ELF-1 (cell line): ENCODE data around the gene GSN.

Experiments
- DNase-seq: peaks from one replicate; pipeline ENCODE4 v3.0.0-alpha.2; 2016; ENCODE audit warnings: low read depth, low spot score

The GSN gene

DNA sequence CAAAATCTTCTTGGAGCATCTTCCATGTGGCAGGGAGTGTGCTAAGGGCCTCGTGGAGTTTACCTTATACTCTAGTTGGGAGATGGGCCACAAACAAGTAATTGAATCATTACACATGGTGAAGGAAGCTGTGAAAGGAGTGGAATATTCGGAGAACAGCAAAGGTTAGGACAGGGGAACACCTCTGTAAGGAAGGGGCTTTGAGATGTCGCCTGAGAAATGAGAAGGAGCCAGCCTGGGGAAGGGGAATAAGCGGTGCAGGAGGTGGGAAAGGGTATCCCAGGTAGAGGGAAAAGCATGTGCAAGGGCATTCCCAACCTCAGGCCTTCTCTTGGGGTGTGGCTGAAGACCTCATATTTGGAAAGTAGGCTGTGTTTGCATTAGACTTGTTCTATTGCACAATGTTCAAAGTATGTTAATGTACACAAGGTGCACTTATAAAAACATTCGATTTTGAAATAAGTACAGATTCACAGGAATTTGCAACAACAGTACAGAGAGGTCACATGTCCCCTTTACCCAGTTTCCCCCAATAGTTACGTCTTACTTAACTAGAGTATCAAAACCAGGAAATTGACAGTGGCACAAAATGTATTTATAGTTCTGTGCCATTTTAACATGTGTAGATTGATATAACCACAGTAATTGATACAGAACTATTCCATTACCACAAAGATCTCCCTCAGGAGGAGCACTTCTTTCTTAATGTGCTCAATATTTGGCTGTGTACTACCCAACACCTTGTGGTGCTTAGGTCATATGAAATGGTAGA is 104.5 kb downstream of the GSN start:
- DNase-seq = no peak

- no peak for DNase-seq
These were observed 105.2 kb downstream of the GSN start for GRCh38 chr9:121373011-121373729.

- DNase-seq = no peak
These were observed 108.4 kb downstream of the GSN start for GRCh38 chr9:121376214-121376830.

DNA sequence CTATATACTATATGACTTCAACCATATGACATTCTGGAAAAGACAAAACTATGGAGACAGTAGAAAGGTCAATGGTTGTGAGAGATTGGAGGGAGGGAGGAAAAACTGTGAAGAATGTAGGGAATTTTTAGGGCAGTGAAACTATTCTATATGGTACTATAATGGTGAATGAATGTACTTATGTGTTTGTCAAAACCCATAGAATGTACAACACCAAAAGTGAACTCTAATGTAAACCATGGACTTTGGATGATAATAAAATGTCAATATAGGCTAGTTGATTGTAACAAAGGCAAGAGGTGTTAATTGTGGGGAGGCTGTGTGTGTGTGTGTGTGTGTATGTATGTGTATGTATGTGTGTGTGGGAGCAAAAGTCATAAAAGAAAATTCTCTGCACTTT is 112.9 kb downstream of the GSN start:
- DNase-seq = no peak
